HPDE6-E6E7 (cell line): Measurements from ENCODE around the gene FPGT.
"Not testable (repeated sequence)": the region's sequence is repeated elsewhere in the genome, so short reads cannot be mapped to it uniquely, and the experiment has no call there.

Source experiments
- DNase-seq: peaks from one replicate; pipeline ENCODE4 v3.0.0; 2011; ENCODE audit warnings: missing footprints; ENCODE audit errors: extremely low spot score

Gene FPGT

GRCh38 chr1:74197657-74198552 is at the start of gene FPGT, which contains the start of gene LRRIQ3:
Gene FPGT (plus strand): TSS chr1:74198242. CDS start chr1:74198279, 37 bp downstream.
Gene LRRIQ3 (minus strand): TSS chr1:74198176. CDS start chr1:74183684, 14,492 bp downstream.
- peak; percentile 91 for DNase-seq

- peak; percentile 2 for DNase-seq
Measured at GRCh38 chr1:74160046-74160445, 38.0 kb upstream of the FPGT start.

- no peak for DNase-seq
Measured at GRCh38 chr1:74161497-74161896, 36.5 kb upstream of the FPGT start.

GRCh38 chr1:74162333-74162732 is 35.7 kb upstream of the FPGT start:
- DNase-seq = no peak

GRCh38 chr1:74174423-74174822 is 23.6 kb upstream of the FPGT start:
- not testable (repeated sequence) for DNase-seq

GRCh38 chr1:74180490-74180889 is 17.6 kb upstream of the FPGT start:
- no peak for DNase-seq

GRCh38 chr1:74193908-74194307 is 4.1 kb upstream of the FPGT start:
- DNase-seq = peak; percentile 1

- DNase-seq = no peak
Measured at GRCh38 chr1:74195339-74195738, 2.7 kb upstream of the FPGT start.

- no peak for DNase-seq
Measured at GRCh38 chr1:74197255-74197654, 787 bp upstream of the FPGT start.

- DNase-seq = no peak
Measured at GRCh38 chr1:74199504-74199903, 1.5 kb downstream of the FPGT start.

GRCh38 chr1:74205266-74205665 is 7.2 kb downstream of the FPGT start:
- DNase-seq = no peak

- DNase-seq = no peak
Measured at GRCh38 chr1:74215229-74215628, 17.2 kb downstream of the FPGT start.

- peak; percentile 1 for DNase-seq
Measured at GRCh38 chr1:74222701-74223100, 24.7 kb downstream of the FPGT start.

GRCh38 chr1:74223453-74223852 is 25.4 kb downstream of the FPGT start:
- no peak for DNase-seq

GRCh38 chr1:74235153-74235552 is 37.1 kb downstream of the FPGT start, which contains the start of gene TNNI3K:
Gene TNNI3K (plus strand): TSS chr1:74235387. CDS start chr1:74235452, 65 bp downstream.
- no peak for DNase-seq

GRCh38 chr1:74236440-74236839 is 38.4 kb downstream of the FPGT start:
- no peak for DNase-seq

GRCh38 chr1:74237035-74237434 is 39.0 kb downstream of the FPGT start:
- DNase-seq = no peak

GRCh38 chr1:74237787-74238186 is 39.7 kb downstream of the FPGT start:
- no peak for DNase-seq

GRCh38 chr1:74245168-74245772 is 47.2 kb downstream of the FPGT start:
- no peak for DNase-seq

- DNase-seq = no peak
Measured at GRCh38 chr1:74246315-74246714, 48.3 kb downstream of the FPGT start.

- no peak for DNase-seq
Measured at GRCh38 chr1:74247881-74248528, 50.0 kb downstream of the FPGT start.

GRCh38 chr1:74253243-74253824 is 55.3 kb downstream of the FPGT start:
- not testable (repeated sequence) for DNase-seq
